MM.1S (cell line): ENCODE measurements around the gene DIP2C.

Experiments used
- DNase-seq: peaks from one replicate; pipeline ENCODE4 v3.0.0-alpha.2; 2015
- H2AFZ ChIP-seq: fragments of 300-600 bp; sonication (generic); 2 replicates; pipeline ENCODE4 v1.6.0; 2016; ENCODE audit warnings: antibody characterized with exemption, low read length
- H3F3A ChIP-seq: fragments of 300-600 bp; sonication (generic); 2 replicates; pipeline ENCODE4 v1.6.1; 2016; ENCODE audit warnings: mild to moderate bottlenecking, antibody characterized with exemption, low read length, moderate library complexity, mixed read lengths; ENCODE audit not compliant: insufficient read depth
- H3K27ac ChIP-seq: fragments of 300-600 bp; sonication (generic); 2 replicates; pipeline ENCODE4 v1.5.1; 2016; ENCODE audit warnings: mild to moderate bottlenecking, low read length
- H3K27me3 ChIP-seq: fragments of 300-600 bp; sonication (generic); replicated peaks from 2 replicates; pipeline ENCODE4 v1.6.0; 2016; ENCODE audit warnings: low read length; ENCODE audit not compliant: insufficient read depth
- H3K36me3 ChIP-seq: fragments of 300-600 bp; sonication (generic); replicated peaks from 2 replicates; pipeline ENCODE4 v1.6.1; 2016; ENCODE audit warnings: mild to moderate bottlenecking, low read length, mixed read lengths; ENCODE audit not compliant: insufficient read depth
- H3K4me1 ChIP-seq: fragments of 300-600 bp; sonication (generic); 2 replicates; pipeline ENCODE4 v1.6.1; 2016; ENCODE audit warnings: low read length, mixed read lengths
- H3K4me2 ChIP-seq: fragments of 300-600 bp; sonication (generic); 2 replicates; pipeline ENCODE4 v1.6.0; 2016; ENCODE audit warnings: low read depth, low read length
- H3K4me3 ChIP-seq: fragments of 300-600 bp; sonication (generic); 2 replicates; pipeline ENCODE4 v1.5.1; 2016; ENCODE audit warnings: low read length, mixed read lengths
- H3K79me2 ChIP-seq: fragments of 300-600 bp; sonication (generic); 2 replicates; pipeline ENCODE4 v1.6.1; 2016; ENCODE audit warnings: mixed run types, low read length, mixed read lengths
- H3K9ac ChIP-seq: fragments of 300-600 bp; sonication (generic); 2 replicates; pipeline ENCODE4 v1.6.1; 2016; ENCODE audit warnings: low read length, mixed read lengths
- H3K9me2 ChIP-seq: fragments of 300-600 bp; sonication (generic); replicated peaks from 2 replicates; pipeline ENCODE4 v1.6.1; 2016; ENCODE audit warnings: mild to moderate bottlenecking, low read length, mixed read lengths; ENCODE audit not compliant: insufficient read depth
- H3K9me3 ChIP-seq: fragments of 300-600 bp; sonication (generic); replicated peaks from 2 replicates; pipeline ENCODE4 v1.6.1; 2016; ENCODE audit warnings: mild to moderate bottlenecking, low read length, mixed read lengths; ENCODE audit not compliant: insufficient read depth
- H4K20me1 ChIP-seq: fragments of 300-600 bp; sonication (generic); 2 replicates; pipeline ENCODE4 v1.6.1; 2016; ENCODE audit warnings: mild to moderate bottlenecking, low read length, moderate library complexity, mixed read lengths; ENCODE audit not compliant: insufficient read depth
- EZH2 ChIP-seq: fragments of 300-600 bp; sonication (generic); optimal IDR thresholded peaks from 2 replicates; pipeline ENCODE3; 2017; ENCODE audit warnings: low read depth, mild to moderate bottlenecking, antibody characterized with exemption, low read length, mixed read lengths
- EZH2phosphoT487 ChIP-seq: fragments of 300-600 bp; sonication (generic); IDR thresholded peaks from 2 replicates; pipeline ENCODE4 v1.6.1; 2018; ENCODE audit warnings: antibody characterized with exemption, low read length
- TF ChIP-seq, protein P1 (sequence below): fragments of 300-600 bp; sonication (generic); IDR thresholded peaks from 2 replicates; pipeline ENCODE4 v1.5.1; 2016; ENCODE audit warnings: antibody characterized with exemption, low read length, mixed read lengths

The DIP2C gene

DNA sequence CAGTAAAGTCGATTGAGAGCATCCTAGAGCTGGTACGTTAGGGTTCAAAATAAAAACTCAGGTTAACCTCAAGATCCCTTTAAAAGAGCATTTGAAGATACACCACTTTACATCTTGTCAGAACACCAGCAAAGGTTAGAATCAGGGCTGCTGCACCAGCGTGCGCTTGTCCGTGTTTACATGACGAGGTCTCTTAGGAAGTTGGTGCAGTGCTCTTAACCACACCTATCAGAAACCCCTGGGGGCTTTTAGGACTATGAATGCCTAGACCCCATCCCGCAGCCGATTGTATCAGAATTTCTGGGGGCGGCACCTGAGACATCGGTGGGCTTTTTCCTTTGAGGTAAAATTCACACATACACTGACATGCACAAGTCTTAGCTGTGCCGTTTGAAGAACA, 456.6 kb downstream of the DIP2C start:
- TF ChIP-seq EZH2phosphoT487 (no peak), EZH2 (no peak)
- TF ChIP-seq, protein P1, sequence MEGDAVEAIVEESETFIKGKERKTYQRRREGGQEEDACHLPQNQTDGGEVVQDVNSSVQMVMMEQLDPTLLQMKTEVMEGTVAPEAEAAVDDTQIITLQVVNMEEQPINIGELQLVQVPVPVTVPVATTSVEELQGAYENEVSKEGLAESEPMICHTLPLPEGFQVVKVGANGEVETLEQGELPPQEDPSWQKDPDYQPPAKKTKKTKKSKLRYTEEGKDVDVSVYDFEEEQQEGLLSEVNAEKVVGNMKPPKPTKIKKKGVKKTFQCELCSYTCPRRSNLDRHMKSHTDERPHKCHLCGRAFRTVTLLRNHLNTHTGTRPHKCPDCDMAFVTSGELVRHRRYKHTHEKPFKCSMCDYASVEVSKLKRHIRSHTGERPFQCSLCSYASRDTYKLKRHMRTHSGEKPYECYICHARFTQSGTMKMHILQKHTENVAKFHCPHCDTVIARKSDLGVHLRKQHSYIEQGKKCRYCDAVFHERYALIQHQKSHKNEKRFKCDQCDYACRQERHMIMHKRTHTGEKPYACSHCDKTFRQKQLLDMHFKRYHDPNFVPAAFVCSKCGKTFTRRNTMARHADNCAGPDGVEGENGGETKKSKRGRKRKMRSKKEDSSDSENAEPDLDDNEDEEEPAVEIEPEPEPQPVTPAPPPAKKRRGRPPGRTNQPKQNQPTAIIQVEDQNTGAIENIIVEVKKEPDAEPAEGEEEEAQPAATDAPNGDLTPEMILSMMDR: no peak
- Histone ChIP-seq H3K79me2 (no peaks in the 10 kb centered on the region), H3F3A (no peaks in the 10 kb centered on the region), H3K9ac (no peak overlapping the region), H3K4me2 (no peak overlapping the region), H4K20me1 (no peaks in the 10 kb centered on the region), H3K27ac (no peak overlapping the region), H3K9me3 (no peaks in the 10 kb centered on the region), H3K36me3 (no peaks in the 10 kb centered on the region; the same call in 1 of the 2 replicates), H3K27me3 (no peaks in the 10 kb centered on the region), H3K9me2 (no peaks in the 10 kb centered on the region), H3K4me1 (no peaks in the 10 kb centered on the region), H2AFZ (no peak overlapping the region), H3K4me3 (no peak overlapping the region)
- no peak for DNase-seq

DNA sequence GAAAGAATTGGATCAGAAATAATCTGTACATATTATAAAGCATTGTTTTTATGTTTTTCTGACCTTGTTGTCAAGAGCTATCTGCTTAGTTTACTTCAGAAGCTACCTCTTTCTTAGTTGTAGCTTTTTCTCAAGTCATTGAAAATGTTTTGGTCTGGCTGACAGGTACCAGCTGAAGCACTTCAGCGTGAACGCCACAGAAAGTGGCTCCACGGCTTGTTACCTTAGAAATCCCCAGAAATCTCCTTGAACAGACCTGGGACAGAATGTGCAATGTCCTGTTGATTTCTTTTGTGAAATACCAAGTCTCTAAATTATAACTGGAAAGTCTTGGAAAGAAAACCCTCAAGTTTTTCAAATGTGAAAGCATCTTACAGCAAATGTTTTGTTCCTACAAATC, 457.4 kb downstream of the DIP2C start:
- Histone ChIP-seq H3K9me3 (no peaks in the 10 kb centered on the region), H3K27me3 (no peaks in the 10 kb centered on the region), H3F3A (no peaks in the 10 kb centered on the region), H3K4me1 (no peaks in the 10 kb centered on the region), H3K27ac (no peak overlapping the region), H3K9me2 (no peaks in the 10 kb centered on the region), H3K4me2 (no peak overlapping the region), H3K9ac (no peak overlapping the region), H3K36me3 (no peaks in the 10 kb centered on the region; the same call in 1 of the 2 replicates), H2AFZ (no peak overlapping the region), H4K20me1 (no peaks in the 10 kb centered on the region), H3K79me2 (no peaks in the 10 kb centered on the region), H3K4me3 (no peak overlapping the region)
- TF ChIP-seq, protein P1: no peak
- TF ChIP-seq EZH2phosphoT487 (no peak), EZH2 (no peak)
- no peak for DNase-seq

DNA sequence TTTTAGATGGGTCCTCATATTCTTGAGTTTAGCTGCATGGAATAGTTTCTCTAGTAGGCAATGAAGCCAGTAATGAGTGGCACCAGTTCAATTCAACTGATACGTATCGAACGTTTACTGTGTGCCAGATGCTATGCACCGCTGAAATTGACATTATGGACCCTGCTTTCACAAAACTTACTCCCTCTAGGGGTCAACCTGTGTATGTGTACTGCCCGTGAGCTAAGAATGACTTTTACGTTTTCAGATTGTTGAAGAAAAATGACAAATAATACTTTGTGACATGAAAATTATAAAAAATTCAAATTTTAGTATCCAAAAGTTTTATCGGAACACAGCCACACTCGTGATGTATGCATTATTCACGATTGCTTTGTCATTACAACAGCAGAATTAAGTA, 458.7 kb downstream of the DIP2C start:
- no peak for TF ChIP-seq EZH2phosphoT487
- TF ChIP-seq, protein P1: peak; percentile 23
- Histone ChIP-seq H3F3A (no peaks in the 10 kb centered on the region), H3K4me1 (no peaks in the 10 kb centered on the region), H3K27me3 (no peaks in the 10 kb centered on the region), H3K27ac (no peak overlapping the region), H3K36me3 (no peaks in the 10 kb centered on the region), H3K9ac (no peak overlapping the region), H3K9me2 (no peaks in the 10 kb centered on the region), H3K79me2 (no peaks in the 10 kb centered on the region), H3K4me3 (no peak overlapping the region), H4K20me1 (no peaks in the 10 kb centered on the region), H3K9me3 (no peaks in the 10 kb centered on the region), H3K4me2 (no peak overlapping the region), H2AFZ (no peak overlapping the region)
- no peak for DNase-seq
